A549 (cell line): ENCODE data around the gene ANKRD37.

Source experiments
- CHD2 ChIP-seq: fragments of 150-350 bp; IDR thresholded peaks from 2 replicates; pipeline ENCODE4 v1.6.1; 2014; ENCODE audit warnings: low read length; ENCODE audit not compliant: partially characterized antibody
- CHD4 ChIP-seq: fragments of 200-600 bp; sonication (generic); IDR thresholded peaks from 2 replicates; pipeline ENCODE4 v1.6.1; 2016; ENCODE audit warnings: antibody characterized with exemption, mild to moderate bottlenecking, borderline replicate concordance
- CTCF ChIP-seq: fragments of >200 bp; sonication (Bioruptor Twin); formaldehyde crosslinking; IDR thresholded peaks from 3 replicates; pipeline ENCODE4 v1.5.1; 2016
- EP300 ChIP-seq, 2 experiments: fragments of >200 bp; sonication (Bioruptor Twin); formaldehyde crosslinking; IDR thresholded peaks; 2 replicates in 1 of 2; 3 replicates in 1 of 2; pipeline ENCODE4 v1.6.1; 2016 to 2017
- KDM5A ChIP-seq: fragments of 200-600 bp; sonication (generic); IDR thresholded peaks from 2 replicates; pipeline ENCODE4 v1.6.1; 2016; ENCODE audit warnings: antibody characterized with exemption, mild to moderate bottlenecking
- MYC ChIP-seq: IDR thresholded peaks from 2 replicates; pipeline ENCODE4 v1.6.1; 2012; ENCODE audit warnings: mild to moderate bottlenecking, inconsistent platforms, low read length, improper control_type of control experiment, borderline replicate concordance
- PBX3 ChIP-seq: IDR thresholded peaks from 2 replicates; pipeline ENCODE4 v1.6.1; 2012
- POLR2A ChIP-seq: IDR thresholded peaks from 2 replicates; pipeline ENCODE4 v1.6.1; 2012; ENCODE audit warnings: mild to moderate bottlenecking, low read length
- POLR2AphosphoS2 ChIP-seq: conservative IDR thresholded peaks from 2 replicates; pipeline ENCODE4 v1.6.1; 2012; ENCODE audit warnings: low read length, improper control_type of control experiment, inconsistent platforms
- REST ChIP-seq: fragments of 200-600 bp; sonication (generic); IDR thresholded peaks from 2 replicates; pipeline ENCODE4 v1.6.1; 2016; ENCODE audit warnings: antibody characterized with exemption, mild to moderate bottlenecking, moderate library complexity
- RFX5 ChIP-seq: fragments of 450-650 bp; IDR thresholded peaks from 2 replicates; pipeline ENCODE4 v1.7.1; 2014; ENCODE audit warnings: antibody characterized with exemption, mild to moderate bottlenecking, moderate library complexity
- TF ChIP-seq, protein P1 (sequence below): fragments of 450-650 bp; IDR thresholded peaks from 2 replicates; pipeline ENCODE4 v1.6.1; 2014; ENCODE audit warnings: antibody characterized with exemption
- TF ChIP-seq, protein P2 (sequence below): IDR thresholded peaks from 2 replicates; pipeline ENCODE4 v1.6.1; 2012

GRCh38 chr4:185396724-185397385 is at the start of gene ANKRD37:
- no peak for TF ChIP-seq CTCF
- TF ChIP-seq POLR2A: no peak
- TF ChIP-seq, protein P1, sequence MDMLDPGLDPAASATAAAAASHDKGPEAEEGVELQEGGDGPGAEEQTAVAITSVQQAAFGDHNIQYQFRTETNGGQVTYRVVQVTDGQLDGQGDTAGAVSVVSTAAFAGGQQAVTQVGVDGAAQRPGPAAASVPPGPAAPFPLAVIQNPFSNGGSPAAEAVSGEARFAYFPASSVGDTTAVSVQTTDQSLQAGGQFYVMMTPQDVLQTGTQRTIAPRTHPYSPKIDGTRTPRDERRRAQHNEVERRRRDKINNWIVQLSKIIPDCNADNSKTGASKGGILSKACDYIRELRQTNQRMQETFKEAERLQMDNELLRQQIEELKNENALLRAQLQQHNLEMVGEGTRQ: no peak
- no peak for TF ChIP-seq KDM5A
- no peak for TF ChIP-seq EP300 (IDR thresholded peaks at IDR 0.05)
- no peak for TF ChIP-seq PBX3
- no peak for TF ChIP-seq REST
- no peak for TF ChIP-seq MYC
- TF ChIP-seq CHD4: no peak
- TF ChIP-seq RFX5: no peak
- TF ChIP-seq, protein P2, sequence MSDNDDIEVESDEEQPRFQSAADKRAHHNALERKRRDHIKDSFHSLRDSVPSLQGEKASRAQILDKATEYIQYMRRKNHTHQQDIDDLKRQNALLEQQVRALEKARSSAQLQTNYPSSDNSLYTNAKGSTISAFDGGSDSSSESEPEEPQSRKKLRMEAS: no peak
- TF ChIP-seq POLR2AphosphoS2: no peak
- TF ChIP-seq CHD2: no peak
